GM21825 (cell line): Measurements from ENCODE around the gene FRMD3.
"Not testable (repeated sequence)": the region's sequence is repeated elsewhere in the genome, so short reads cannot be mapped to it uniquely, and the experiment has no call there.

Source experiments
- ATAC-seq: cut with Tn5 transposase; IDR thresholded peaks from one replicate; pipeline ENCODE4 v1.9.1; 2021; ENCODE audit warnings: mild to moderate bottlenecking, moderate library complexity; ENCODE audit not compliant: unreplicated experiment

Gene FRMD3

DNA sequence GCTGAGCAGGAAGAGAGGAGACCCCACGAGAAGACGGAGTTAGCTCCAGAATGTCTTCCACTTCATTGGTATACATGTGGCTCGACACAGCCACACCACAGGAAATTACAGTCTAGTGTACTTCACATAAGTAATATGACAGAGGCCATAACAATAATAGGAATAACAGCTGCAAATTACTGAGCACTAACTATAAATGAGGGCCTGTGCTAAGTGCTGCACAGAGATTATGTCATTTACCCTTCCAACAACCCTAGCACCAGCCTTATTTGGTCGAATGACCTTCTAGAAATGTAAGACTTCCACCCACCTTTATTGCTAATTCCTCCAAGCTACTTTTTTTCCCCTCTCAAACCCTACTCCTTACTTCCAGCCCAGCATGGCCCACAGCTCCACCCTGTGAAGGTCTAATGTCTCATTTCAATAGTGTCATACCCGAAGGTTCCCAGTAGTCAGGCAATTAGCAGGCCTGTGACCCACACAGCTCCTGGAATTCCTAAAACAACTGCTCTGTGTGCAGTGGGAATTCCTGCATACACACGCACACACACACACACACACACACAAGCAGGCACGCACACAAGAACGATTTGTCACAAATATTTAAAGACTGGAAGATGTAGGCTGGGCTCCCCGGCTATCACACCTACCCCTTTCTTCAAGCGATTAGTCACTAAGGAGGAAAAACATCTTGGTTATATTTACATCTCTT is 134.5 kb downstream of the FRMD3 start:
- ATAC-seq = no peak

DNA sequence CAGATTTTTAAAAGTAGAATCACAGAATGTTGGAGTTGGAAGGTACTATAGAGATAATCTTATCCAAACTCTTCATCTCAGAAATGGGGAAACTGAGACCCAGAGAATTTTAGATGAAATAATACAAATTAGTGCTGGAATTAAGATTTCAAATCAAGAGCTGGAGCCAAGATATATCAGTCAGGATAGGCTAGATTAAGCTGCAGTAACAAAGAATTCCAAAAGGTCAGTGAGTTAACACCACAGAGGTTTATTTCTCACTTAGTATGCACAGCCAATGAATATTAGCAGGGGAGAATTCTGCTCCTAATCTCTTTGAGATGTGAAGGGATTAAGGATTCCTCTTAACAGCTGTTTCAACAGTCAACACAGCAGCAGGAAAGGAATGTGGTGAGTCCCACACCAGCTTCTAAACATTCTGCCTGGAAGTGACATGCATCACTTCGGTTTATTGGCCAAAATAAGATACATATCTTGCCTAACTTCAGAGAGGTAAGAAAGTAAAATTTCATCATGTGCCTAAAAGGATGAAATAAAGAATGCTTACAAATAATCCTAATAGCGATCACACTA is 136.8 kb downstream of the FRMD3 start:
- no peak for ATAC-seq

DNA sequence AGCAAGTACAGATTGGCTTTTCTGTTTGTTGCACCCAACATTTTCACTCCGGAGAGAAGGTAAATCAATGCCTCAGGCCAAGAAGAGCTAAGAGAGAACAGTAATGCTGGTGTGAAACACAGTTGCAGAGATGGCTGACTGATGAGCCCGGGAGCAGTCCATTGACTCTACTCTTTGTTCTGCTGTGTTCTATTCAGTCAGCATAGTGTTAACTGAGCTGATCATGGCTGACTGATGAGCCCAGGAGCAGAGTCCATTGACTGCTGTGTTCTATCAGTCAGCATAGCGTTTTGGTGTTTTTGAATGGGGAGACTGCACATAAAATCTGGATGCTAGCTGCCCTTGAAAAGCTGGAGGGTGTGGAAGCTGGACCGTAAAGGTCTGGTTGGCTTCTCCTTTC is 141.4 kb downstream of the FRMD3 start:
- no peak for ATAC-seq

DNA sequence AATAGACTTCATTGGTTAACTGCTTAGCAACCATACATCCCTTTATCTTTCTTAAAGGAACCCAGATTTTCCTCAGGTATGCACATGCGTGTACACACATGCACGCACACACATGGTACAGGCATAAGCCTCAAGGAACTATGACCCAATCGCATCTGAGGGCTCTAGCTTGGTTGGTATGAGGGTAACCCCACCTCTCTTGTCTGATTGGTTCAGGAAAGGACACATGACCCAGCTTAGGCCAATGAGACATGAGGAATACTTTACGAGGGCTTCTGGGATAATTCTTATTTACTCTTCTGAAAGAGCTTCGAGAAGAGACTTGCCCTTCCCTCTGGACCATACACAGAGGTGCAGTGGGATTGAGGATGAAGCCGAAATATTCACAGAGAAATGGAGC is 141.9 kb downstream of the FRMD3 start:
- ATAC-seq = no peak

DNA sequence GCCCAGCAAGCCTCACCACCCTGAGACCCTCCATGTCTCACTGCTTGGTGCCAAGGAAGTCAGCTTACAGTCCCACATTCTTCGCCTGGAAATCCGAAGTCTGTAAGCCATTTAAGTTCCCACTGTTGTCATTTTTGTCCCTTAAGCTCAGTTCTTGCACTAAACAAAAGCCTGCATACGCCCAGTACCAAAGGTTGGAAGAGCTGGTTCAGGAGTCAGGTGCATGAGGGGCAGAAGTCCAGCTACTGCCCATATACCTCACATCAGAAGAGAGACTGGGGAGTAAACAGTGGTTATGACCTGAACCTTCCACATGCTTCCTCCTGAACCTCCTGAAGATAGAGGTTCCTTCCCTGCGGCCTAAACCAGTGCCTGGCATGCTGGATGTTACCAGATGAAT is 146.0 kb downstream of the FRMD3 start:
- ATAC-seq = no peak

DNA sequence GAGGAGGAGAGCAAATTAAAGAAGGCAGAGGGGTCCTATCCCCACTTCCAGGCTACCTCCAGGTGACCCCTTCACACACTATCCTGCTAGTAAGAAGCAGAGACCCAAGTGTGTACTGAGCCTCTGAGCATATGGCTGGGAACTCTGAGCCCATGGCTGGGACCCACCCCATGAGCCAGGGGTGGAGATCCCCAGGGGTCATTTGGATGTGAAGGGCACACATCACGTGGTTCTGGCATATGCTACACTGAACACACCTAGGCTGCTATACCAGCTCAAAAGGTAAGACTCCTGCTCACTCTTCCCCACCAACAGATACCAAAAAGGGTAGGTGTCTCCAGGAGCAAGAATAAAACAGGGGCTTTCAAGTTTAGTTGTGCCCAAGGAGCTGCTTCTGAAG is 149.9 kb downstream of the FRMD3 start:
- ATAC-seq = no peak

DNA sequence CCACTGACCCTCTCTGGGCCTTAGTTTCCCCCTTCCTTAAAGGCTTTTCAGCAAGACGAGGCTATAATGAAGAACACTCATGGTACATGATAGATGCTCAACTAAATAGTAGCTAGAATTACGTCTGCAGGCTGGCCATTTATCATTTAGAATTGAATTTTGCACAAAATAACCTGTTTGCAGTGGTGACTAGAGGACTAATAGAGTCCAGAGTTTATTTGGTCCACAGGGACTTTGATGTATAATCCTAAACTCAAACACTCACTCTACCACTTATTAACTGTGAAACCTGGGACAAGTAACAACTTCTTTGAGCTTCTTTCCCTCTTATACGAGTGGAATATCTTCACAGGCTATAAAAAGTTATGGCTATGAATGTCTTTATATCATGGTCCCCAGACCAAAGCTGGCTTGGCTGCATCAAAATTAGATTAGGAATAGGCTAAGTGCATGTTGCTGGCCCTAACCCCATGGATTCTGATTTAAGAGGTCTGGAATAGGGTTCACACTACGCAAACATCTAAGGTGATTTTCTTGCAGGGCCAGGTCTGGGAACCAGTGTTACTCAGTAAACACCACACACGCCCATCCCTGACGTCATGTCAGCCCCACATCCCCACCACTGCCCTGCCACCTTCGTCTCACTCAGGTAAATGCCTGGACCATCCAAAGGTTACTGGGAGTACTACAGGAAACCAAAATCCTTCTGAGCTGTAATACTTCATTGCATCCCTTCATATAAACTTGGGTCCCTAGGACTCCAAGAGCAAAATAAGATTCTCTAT is 150.6 kb downstream of the FRMD3 start:
- no peak for ATAC-seq

DNA sequence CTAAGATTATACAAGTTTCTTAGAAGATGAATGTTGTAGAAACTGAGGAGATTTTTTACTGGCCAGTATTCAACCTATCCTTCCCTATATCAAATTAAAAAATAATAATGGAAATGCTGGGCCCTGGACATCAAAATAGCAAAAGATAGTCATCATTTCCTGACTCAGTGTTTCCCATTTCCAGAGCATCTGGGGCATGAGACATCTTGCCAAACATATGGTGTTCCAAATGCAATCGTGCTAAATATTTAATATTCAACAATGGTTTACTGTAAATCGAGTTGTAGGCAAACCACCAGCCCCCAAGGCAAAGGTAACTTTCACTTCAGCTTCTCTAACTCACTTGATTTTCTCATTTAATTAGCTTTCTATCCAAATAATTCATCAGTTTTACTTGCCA is 152.9 kb downstream of the FRMD3 start:
- no peak for ATAC-seq

DNA sequence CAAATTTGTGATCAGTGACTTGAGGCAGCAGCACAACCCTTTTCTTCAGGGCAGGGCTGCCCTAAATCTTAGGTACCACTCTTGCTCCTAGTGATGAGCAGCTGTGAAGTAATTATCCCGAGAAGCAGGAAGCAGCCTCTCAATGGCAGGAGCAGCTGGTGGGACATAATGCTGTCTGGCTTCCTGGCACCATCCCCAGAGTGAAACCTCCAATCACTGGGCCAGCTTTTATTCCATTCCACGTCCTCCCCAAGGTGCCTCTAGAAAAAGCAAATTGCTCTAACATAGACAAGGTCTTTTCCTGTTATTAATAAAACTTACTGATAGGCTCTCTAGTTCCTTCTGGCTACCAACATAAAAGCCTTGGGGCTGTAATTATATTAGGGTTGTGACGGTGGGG is 154.0 kb downstream of the FRMD3 start:
- no peak for ATAC-seq

DNA sequence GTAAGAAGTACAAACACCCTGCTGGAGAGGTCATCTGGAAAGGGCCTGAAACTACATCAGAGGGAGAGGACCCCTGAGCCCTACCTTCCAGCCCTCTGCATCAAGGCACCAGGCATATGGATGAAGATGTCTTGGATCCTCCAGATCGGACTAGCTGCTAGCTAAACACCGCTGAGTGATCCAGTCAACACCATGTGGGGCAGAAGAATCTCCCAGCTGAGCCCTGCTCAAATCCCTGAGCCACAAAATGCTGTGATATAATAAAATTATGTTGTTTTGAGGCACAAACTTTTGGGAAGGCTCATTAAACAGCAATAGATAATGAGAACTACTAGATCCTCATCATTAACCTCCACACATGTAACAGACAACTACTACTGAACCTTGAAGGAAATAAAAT is 155.2 kb downstream of the FRMD3 start:
- no peak for ATAC-seq

DNA sequence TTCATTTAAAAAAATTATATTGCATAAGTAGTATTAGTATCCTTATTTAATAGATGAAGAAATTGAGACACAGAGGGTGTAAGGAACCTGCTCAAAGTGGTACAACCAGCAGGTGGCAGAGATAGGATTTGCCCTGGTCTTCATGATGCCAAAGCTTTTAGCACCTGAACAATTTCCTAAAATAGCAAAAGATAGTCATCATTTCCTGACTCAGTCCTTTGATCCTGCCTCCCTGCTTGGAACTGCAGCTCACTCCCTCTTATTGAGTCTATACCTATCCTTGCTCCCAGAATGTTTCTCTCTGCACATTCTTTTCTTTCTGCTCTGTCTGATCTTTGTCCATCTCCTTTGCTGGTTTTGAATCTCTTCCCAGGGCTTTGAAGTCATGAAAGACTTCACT is 155.8 kb downstream of the FRMD3 start:
- no peak for ATAC-seq

DNA sequence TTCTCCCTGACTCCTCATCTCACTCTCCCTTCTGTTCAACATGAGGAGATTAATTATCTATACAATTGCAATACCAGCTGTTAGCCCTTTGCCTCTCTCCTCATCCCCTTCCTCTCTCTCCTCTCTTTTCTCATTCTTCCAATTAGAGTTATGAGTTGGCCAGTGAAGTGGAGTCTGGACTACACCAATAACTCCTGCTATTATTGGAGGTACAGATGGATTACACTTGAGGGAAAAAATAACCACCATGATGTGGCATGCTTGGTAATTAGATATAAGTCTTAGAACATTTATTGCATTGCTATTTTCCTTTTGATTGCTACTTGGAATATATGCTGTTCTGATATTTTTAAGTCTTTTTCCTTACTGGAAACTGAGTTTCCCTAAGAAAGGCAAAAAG is 159.2 kb downstream of the FRMD3 start:
- ATAC-seq = no peak

DNA sequence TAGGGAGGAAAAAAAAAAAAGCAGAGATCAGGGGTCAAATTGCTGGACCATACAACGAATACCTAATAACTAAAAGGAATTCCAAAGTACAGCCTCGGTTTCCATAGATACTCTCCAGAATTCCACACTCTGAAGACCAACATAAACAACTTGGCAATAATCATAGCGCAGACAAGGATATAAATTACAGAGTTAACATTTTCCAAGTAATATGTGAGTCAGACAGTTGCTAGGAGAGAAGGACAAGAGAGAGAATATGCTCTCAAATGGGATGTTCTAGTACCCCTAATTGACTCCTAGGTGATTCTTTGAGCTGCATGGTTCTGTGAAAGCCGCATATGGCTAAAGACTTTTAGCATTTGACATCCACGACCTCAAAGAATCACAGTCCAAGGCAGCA is 165.2 kb downstream of the FRMD3 start:
- ATAC-seq = no peak

DNA sequence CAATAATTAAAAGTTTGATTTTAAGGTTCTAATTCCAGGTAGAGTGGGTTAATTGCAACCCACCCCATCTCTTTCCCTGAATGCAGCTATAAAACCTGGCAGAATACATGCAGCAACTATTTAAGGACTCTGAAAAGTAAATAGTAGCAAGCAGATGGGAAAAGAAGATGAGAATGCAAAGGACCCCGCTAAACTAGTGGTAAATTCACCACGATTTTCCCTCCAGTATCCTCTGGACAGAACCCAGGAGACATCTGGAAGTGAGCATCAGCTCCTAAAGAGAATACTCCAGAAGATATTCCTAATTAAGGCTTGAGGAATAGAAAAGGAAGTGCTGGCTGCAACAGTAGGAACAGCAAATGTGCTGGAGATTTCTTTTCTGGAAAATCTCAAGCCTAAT is 170.9 kb downstream of the FRMD3 start:
- no peak for ATAC-seq

DNA sequence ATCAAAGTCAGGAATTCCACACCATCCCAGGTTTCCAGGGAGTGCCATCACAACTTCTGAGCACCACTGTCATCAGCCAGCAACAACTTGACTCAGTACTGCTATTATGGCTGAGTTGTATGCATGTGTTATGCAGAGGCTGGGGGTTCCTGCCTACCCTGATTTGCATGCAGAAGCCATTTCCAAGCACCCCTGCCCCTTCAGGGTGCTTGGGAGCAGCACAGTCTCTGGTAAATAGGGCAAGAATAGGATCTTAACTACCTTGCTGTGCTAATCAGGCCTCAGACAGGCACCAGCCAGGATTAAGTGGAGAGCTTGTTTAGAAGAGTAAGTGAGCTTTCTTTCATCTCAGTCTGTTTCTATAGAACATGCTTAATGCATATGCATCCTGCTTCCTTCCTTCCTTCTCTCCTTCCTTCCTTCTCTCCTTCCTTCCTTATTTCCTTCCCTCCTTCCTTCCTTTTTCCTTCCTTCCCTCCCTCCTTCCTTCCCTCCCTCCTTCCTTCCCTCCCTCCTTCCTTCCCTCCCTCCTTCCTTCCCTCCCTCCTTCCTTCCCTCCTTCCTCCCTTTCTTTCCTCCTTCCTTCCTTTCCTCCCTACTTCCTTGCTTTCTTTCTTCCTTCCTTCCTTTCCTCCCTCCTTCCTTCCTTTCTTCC is 175.7 kb downstream of the FRMD3 start:
- ATAC-seq = no peak

DNA sequence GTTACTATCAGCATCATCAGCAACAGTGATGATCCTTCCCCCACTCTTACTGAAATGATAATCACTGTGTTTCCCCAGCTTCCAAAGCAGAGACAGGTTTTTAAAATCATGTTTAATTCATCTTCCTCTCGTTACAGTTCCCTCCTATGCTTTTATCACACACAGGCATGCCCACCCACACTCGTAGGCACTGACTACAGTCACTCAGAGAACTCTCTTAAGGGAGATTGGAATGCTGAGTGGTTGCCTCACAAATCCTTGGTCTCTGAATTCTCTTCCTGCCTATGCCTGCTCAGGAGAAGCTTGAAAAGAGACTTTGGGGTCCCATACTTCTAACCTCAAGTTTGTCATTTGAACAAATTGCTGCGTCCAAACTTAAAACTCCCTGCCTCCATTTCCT is 179.2 kb downstream of the FRMD3 start:
- no peak for ATAC-seq

DNA sequence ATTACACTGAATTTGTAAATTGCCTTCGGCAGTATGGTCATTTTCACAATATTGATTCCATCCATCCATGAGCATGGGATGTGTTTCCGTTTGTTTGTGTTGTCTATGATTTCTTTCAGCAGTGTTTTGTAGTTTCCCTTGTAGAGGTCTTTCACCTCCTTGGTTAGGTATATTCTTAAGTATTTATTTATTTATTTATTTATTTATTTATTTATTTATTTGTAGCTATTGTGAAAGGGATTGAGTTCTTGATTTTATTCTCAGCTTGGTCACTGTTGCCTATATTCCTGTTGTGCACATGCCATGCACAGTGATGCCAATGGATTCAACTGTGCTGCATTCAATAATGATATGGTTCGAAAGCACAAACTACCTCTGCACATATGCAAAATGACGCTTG is 179.7 kb downstream of the FRMD3 start:
- ATAC-seq = not testable (repeated sequence)

DNA sequence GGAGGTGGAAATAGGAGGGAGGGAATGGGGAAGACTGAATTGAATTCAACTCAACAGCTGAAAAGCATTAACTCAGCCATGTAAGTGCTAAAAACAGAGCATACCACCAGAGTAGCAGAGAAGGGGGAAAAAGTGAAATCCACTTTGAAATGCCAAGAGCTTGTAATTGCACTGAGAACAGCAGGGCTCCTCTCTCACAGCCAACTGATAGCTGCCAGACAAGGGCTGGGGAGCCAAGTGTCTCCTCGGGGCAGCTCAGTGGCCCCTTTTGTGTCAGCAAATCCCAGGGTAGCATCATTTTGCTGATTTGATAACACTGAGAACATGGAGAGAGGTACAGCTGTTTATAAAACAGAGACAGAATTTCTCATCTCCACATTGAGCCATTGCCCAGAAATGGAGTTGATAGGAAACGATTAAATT is 182.5 kb downstream of the FRMD3 start:
- ATAC-seq = no peak

DNA sequence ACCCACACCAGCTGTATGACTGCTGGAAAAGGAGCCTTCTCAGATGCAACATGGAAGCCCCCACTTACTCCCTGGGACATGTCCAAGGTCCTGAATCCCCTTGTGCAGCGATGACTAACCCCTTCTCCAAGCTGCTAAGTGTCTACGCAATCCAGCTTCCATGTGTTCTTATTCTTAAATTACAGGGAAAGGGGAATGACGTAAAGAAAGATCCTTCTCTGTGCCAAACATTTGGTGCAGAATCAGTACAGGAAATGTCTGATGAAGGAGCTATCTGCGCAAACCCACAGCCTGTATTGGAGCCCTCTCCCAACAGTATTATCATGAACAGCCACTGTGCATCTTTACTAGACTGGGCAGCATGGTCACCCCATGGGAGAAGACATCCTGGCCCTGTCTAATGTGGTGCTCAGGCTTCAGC is 183.2 kb downstream of the FRMD3 start:
- ATAC-seq = no peak

DNA sequence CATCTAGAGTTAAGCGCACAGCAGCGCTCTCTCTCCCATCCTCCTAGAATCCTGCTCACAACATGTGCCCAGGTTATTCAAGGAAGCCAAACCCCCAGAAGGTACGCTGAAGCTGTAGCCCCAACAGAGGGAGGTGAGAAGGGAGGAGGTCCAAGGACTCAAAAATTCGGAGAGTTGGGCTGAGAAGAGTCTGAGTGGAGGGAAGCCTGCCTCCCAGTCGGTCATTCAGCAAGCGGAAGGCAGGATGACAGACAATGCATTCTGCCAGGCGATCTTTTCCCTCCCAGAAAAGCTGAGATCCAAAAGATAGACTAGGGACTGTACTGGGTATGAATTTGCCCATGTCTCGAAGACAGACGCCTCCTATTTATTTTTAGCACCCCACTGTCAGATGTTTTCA is 189.2 kb downstream of the FRMD3 start:
- ATAC-seq = no peak

DNA sequence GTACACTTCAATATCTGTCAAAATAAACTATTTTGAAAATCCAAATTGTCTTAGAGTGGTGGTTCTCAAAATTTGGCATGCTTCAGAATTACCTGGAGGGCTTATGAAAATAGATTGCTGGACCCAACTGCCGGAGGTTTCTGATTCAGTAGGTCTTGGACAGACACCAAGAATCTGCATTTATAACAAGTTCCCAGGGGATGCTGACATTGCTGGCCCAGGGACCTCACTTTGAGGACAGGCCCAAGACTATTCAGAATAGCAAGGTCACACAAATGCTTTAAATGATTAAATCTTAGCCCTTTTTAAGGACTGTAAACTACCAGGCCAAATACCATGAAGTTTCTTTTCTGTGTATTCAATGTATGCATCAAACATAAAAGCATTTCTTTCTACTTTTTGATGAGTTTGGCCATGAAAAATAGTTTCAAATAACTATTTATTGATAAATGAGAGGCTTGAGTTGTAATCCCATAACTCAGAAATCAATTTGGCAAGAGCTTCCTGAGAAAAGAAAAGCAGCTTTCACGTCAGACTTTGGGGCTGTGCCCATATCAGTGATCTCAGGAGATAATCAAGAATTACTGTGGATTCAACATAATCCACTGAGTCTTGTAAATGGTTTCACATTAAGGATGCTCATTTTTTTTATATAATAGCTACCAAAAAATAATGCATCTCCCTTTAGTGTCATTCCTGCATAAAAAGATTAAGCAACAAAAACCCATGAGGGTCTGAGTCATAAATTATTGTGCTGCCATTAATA is 191.4 kb downstream of the FRMD3 start:
- no peak for ATAC-seq
